GM18519 (cell line): Measurements from ENCODE around the gene CRYBB2.
"Not testable (repeated sequence)": the region's sequence is repeated elsewhere in the genome, so short reads cannot be mapped to it uniquely, and the experiment has no call there.

Experiments
- ATAC-seq: cut with Tn5 transposase; IDR thresholded peaks from one replicate; pipeline ENCODE4 v1.9.1; 2021; ENCODE audit warnings: mild to moderate bottlenecking, moderate library complexity; ENCODE audit not compliant: unreplicated experiment, low FRiP score

The CRYBB2 gene

GRCh38 chr22:25232301-25232700 lies 12.9 kb downstream of the CRYBB2 start:
- ATAC-seq = no peak

- not testable (repeated sequence) for ATAC-seq
Measured at GRCh38 chr22:25233706-25234105, 14.3 kb downstream of the CRYBB2 start.

GRCh38 chr22:25235547-25236290 lies 16.3 kb downstream of the CRYBB2 start:
- peak; percentile 44 for ATAC-seq

GRCh38 chr22:25236417-25236816 lies 17.0 kb downstream of the CRYBB2 start:
- no peak for ATAC-seq

- no peak for ATAC-seq
Measured at GRCh38 chr22:25237503-25237902, 18.1 kb downstream of the CRYBB2 start.

GRCh38 chr22:25238058-25238457 lies 18.6 kb downstream of the CRYBB2 start:
- not testable (repeated sequence) for ATAC-seq

- not testable (repeated sequence) for ATAC-seq
Measured at GRCh38 chr22:25255169-25255568, 35.7 kb downstream of the CRYBB2 start.

GRCh38 chr22:25267567-25267966 lies 48.1 kb downstream of the CRYBB2 start:
- not testable (repeated sequence) for ATAC-seq

- not testable (repeated sequence) for ATAC-seq
Measured at GRCh38 chr22:25268902-25269301, 49.5 kb downstream of the CRYBB2 start.

- not testable (repeated sequence) for ATAC-seq
Measured at GRCh38 chr22:25270061-25270460, 50.6 kb downstream of the CRYBB2 start.

- ATAC-seq = not testable (repeated sequence)
Measured at GRCh38 chr22:25273231-25273630, 53.8 kb downstream of the CRYBB2 start.

- not testable (repeated sequence) for ATAC-seq
Measured at GRCh38 chr22:25273928-25274327, 54.5 kb downstream of the CRYBB2 start.

GRCh38 chr22:25280118-25280517 lies 60.7 kb downstream of the CRYBB2 start:
- ATAC-seq = not testable (repeated sequence)
